Stimulated activated CD8-positive, alpha-beta memory T cell treated with anti-CD3 and anti-CD28 coated beads, Interleukin-7, amount 100 ng/mL, for 24 hours (primary cell): ENCODE data around the gene GDPD5.

Source experiments
- DNase-seq: peaks from one replicate; pipeline ENCODE4 v3.0.0-alpha.2; 2020; ENCODE audit warnings: low read depth

GDPD5 gene

DNA sequence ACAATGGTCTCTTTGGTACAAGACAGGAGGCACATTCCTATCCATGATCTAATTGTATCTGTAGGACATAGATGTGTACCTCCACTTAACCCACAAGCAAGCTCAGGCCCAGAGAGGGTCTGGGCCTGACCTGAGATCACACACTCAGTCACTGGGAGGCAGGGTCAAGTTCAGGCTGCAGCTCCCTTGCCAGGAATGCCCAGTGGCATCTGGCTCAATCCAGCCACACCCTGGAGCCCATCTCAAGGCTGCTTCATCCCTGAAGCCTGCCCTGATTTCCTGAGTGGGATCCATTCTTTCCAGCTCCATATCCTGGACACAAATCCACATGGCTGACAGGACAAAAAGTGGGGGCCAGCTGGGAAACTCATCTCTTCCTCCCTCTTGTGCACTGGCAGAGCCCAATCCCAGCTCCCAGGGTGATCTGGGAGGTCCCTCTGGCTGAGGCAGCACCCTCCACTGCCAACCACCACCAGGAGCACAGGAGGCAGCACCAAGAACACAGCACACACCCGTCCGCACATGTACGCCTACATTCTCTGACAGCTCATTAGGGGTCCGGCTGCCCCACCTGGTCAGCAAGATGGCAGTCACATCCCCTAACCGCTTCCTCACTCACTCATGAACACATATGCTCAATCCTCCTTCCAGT, 53.5 kb downstream of the GDPD5 start:
- no peak for DNase-seq

DNA sequence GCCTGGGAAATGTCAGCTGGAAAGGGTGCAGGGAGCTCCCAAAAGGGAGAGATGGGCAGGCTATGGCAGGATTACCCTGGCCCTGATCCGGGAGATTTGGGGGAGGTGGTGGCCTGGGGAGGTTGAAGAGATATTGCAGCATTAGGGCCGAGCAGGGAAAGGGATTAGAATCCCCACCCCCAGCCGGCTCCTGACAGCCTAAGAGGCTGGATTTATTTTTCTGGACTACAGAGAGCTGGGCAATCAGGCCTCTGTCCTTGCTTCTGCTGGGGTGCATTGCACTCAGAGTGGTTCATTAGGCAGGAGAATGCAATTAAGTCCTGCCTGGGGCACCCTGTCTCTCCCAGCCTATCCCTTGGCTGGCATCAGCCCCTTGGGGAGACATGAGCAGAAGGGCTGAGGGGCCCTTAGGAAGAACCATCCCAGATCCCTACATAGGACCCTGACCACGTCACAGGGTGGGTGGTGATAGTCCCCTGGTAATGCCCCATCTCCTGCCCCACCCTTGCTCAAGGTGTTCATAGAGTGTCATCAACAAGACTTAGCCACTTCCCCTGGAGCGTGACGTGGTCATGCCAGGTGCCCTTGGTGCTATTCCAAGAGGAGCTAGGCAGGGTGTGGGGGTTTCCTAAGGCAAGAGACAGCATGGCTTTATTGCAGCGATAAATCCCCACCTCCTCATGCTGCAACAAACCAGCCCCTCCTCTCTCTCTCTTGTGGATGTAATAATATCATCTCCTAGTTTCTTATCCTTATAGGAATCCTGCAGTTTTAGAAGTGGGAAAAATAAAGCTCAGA, 54.4 kb downstream of the GDPD5 start:
- DNase-seq: no peak

DNA sequence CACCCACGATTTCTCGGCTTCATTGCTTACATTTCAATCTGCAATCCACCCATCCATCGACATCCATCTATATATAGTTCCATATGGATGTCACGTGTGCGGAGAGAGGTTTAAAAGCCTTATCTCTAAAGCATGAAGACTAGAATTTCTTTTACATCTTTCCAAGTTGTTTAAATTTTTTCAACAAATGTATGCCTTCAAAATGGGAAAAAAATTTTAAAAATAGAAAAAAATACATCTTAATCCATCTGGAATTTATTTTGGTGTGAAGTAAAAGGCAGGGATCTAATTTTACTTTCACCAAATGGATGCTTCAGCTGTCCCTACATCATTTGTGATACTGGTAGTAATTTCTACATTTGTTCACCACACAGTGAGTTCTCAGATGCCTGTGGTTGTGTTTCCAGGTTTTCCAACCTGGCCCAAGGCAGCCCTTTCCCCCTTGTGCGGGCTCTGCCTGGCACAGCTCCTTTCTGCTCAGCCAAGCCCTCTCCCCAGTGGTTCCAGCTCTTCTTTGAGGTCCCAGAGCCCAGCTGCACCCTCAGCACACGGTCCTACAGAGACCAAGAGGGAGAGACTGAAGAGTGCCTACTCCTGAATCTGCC, 55.2 kb downstream of the GDPD5 start:
- no peak for DNase-seq

DNA sequence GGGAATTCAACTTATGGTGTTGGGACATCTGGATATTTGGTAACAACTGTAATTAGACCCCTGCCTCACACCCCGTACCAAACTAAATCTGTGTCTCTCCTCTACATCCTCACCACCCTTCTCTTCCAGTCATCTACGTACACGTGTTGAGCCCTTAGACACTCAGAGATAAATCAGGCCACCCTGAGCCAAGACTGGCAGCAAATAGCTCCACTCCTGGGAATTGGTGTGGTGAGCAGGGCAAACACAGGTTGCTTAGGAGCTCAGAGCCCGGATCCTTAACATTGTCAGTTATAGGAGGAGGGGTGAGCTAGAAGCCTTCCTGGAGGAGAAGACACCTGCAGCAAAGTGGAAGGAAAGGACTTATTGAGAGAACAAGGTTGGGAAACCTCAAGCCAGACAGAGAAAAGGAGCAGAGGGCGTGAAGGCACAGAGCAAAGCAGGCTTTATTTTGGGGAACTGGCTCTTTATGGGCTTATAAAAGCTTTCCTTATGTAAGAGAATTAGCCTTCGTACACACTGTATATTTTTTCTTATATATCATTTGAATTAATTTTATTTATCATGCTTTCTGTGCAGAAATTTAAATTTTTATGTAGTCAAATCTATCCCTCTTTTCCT, 55.8 kb downstream of the GDPD5 start:
- DNase-seq: no peak

DNA sequence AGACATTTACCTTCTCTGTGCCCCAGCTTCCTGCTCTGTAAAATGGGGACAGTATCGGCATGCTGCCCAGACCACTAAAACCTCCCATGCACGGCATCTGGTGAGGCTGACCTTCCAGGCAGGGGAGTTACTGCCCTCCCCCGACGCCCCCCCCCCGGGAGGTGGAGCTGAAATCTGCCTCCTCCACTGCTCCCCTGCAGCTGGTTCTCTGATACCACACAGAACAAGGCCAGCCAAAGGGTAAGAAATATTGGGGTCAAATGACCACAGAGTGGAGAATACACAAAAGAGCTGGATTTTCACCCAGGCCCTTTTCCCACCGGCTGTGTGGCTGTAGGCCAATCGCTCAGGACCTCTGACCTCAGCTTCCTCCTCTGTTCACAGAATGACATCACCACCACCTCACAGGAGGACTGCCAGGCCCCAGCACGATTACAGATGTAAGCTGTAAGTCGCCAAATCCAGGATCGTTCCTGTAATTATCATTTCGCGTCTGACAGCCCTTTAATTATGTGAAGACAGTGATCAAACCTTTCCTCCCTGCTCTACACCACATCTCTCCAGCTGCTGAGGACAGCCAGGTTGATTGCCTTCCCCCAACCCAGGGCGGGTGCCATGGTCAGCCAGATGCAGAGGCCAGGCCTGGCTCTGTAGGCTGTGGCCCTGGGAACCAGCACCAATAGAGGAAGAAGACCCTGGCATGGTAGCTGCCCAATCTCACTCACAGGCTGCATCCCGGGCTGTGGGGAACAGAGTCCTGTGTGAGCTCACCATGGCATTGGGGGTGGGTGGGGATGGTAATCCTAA, 57.0 kb downstream of the GDPD5 start:
- DNase-seq: no peak

DNA sequence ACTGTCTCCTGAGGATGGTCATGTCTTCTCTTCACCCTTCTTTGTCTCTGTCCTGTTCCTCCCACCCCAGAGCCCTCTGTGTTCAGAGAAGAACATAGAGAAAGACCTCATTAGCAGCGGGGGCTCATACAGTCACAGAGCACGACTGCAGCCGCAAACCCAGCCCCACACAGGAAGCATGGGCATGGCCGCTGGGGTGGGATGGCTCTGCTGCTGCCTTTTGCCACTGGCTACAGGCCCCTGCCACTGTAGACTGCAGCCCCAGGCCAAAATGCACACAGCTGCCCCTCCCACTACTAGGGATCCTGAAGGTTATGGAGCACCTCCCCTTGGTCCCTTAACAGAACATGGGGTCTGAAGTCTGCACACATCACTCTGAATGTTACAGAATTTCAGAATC, 57.9 kb downstream of the GDPD5 start:
- DNase-seq: no peak

DNA sequence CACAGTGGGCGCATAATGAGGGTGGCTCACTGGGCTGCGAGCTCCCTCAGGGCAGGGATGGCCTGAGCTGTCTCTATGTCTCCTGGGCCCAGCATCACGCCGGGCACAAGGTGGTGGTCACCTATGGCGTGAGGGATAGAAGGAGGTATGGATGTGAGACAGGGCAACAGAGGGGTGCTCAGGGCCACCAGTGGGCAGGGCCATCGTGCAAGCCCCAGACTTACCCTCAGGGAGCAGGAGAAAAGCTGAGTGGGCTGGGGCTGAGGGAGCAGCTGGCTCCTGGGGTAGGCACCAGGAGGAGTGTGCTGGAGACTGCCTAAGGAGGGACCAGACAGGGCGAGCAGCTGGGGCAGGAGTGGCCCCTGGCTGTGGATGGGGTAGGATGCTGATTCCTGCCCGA, 58.4 kb downstream of the GDPD5 start:
- no peak for DNase-seq

DNA sequence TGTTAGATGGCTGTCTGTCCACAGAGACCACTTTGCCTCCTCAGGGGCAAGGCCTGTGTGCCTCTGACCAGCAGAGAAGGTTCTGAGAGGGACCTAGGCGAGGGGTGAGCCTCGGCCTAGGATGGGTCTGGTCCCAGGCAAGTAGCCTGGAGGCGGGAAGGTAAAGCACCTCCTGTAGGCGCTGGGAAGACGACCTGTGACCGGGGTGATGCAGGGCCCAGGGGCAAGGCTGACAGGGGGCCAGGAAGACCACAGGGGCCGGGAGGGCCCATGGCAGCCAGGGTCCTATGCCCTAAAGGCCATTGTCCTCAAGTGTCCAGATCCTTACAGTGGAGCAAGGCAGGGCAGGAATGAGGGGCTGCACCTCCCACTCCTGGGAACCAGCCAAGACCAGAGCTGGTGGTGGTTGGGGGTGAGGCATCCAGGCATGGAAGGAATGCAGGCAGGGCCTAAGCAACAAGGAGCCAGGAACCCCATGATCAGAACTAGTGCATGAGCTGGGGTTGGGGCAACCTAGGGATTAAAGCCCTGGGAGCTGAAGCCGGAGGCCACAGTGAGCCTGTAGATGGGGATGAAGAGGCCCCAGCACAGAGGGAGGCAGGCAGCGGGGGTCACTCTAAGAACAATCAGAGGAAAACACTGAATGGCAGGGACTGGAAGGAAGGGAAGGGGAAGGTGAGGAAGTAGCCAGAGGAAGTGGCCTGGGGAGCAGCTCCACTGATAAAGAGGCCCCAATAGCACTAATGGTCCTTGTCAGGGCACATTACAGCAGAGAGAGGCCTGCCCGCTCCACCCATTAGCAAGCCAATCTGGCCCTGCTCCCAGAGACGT, 59.8 kb downstream of the GDPD5 start:
- DNase-seq: no peak

DNA sequence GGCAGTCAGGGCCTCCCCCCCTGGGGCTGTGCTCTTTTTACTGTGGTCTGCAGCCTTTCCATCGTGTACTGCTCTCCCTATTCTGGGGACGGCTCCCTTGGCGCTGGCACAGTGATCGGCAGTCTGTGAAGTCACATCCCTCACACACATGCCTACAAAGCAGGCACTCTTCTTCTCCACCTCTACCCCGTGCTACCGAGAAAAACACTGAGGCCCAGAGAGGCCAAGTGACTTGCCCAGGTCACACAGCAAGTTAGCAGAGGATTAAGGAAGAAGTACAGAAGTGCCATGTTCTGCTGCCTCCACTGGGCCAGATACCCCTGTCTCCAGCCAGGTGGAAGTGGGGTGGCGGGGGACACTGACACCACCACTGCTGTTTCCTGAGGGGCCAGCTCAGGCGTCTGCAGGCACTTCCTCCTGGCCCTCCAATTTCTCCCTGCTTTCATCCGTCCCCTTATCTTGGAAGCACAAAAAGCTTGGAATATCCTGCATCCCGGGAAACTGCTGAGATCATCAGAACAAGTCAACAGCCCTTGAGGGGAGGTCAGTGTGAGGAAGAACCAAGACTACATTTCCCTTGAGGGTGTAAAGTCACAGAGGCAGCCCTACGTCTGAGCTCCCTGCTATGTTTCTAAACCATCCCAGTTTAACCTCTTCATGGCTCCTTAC, 62.5 kb downstream of the GDPD5 start:
- DNase-seq: no peak

DNA sequence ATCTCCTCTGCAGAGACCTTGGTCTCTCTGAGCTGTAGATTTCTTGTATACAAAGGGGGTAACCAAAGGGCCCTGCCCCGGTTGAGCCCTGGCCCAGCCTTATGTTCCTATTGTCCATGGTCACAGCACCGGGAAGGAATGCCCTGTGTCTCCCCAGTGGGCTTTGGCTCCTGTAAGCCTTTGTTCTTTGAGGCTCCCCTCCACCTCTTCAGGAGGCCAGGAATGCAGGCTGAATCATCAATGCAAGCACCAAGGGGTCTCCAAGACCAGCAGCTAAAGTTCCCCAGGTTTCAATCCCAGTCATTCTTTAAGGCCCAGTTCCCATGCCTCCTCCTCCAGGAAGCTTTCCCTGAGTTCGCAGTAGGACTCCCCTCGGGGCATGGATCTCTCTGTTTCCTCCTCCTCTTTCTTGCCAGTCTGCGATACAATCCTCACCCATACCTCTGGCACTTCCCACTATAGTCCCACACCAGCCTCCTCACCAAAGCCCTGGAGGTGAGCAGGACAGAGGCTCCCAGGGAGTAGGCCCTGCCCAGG, 63.6 kb downstream of the GDPD5 start:
- no peak for DNase-seq

DNA sequence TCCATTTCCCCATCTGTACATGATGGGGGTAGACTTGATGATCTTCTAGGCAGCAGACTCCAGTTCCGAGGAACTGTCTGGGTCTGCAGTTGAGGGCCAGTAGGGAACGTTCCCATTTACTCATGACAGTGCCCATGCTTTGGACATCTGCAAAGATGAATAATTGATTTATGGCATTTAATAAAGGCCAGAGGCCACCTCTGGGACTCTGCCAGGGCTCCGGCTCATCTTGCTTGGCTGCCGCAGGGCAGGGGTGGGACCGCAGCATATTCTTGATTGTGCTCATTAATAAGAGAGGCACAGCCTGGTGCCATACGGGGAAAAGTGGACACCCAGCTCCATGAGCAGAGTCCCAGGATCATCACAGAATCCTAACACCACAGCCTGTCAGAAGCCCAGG, 64.6 kb downstream of the GDPD5 start:
- no peak for DNase-seq

DNA sequence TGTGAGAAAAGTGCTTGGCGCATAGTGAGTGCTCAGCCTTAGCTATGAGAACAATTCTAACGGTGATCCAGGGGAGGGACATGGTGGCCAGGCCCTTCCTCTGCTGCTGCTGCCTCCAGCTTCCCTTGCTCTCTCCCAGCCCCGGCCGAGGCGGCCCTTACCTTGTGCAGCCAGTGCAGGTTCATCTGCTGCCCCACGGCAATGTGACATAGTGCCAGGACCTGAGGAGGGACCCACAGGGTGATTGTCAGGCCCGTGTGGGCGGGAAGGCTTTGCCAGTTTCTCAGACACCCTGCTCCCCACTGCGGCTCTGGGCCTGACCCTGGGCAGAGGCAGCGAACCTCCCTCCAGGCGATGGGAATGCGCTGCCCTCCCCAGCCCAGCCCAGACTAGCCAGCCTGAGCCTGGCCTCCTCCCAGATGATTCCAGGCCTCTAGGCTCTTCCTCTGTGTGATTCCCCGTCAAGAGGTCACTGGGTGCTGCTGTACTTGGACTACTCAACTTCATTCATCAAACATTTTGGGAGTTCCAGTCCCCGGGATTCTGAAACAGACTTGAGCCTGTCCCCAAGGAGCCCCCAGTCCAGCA, 69.1 kb downstream of the GDPD5 start:
- DNase-seq: no peak

DNA sequence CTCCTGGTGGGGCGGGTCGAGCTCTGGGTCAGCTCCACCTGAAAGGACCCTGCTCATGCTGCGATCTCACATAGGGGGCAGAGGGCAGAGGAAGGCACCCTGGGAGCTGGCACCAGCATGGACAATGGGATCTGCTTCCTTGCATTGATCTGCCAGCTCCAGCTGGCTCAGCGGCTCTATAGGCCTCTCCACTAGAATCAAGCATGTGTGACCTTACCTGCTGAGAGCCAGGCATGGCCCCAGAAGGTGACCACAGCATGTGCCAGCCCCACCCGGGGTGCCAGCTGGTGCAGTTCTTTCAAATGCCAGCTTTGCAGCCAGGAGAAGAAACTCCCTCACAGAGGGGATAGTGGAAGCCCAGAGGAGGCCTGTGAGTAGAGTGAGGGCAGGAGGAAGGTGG, 70.8 kb downstream of the GDPD5 start:
- no peak for DNase-seq

DNA sequence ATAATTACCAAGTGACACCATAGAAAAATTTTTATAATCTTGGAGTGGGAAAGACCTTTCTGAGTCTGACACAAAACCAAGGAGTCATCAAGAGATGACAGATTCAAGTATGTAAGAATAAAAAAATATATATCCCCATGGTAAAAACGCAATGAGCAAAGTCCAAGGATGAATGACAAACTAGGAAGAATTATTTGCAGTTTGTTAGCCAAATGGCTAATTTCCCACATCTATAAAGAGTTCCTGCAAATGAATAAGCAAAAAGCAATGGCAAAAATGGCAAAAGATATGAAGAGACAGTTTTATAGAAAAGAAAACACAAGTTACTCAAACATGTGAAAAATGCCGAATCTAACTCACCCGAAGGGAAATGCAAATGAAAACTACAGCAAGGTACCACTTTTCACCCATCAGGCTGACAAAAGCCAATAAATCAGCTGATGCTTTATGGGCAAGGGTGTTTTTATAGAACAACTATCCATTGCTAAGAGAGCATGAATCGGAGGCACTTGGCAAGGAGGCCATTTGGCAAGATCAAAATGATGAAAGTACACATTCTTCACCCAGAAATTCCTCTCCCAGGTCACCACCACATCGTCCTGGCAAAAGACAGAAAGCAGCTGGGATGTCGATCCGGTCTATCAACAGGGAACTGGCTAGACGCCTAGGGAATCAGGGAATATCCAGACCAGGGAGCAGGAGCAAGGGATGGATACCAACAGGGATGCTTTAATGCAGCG, 71.7 kb downstream of the GDPD5 start:
- no peak for DNase-seq

DNA sequence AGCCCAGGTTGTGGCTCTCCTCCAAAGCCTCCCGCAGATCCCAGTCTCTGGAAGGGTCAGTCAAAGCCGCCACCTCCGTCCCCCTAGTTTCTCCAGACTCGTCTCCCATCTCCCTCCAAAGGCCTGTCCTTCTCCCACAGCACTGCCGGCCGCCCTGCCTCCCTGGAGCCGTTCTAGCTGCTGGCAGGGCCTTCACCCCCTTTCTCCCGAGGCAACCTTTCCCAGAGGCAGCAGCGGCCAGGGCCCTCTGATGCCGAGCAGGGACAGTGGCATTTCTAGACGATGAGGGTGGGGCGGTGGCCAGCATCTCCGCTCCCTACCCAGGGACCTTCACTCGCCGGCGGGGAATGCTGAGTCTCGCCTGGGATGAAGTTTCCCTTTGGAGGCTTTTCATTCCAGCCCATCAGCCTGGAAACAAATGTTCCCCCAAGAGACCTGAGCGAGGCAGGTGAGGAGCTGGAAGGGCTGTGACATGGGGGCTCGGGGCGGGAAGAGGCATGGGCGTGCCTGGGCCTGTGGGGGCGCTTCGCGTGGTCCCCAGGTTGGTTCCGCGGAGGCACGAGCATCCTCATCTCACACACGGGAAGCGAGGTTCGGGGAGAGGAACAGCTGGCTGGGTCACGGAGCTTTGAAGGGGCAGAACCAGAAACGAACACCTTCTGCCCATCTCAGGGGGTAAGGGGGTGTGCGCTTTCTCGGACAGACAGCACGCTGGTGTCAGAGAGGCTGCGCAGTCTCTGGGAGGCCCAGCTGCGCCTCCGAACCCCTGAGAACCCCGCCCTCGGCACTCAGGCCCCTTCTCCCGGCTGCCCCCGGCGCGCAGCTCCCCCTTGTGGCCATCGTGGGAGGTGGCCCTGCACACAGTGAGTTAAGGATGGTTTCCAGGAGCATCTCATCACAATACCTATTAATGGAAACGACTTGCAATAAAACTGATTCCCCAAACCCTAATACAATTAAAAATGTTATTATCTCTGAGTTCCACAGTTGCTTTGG, 74.6 kb downstream of the GDPD5 start:
- no peak for DNase-seq

DNA sequence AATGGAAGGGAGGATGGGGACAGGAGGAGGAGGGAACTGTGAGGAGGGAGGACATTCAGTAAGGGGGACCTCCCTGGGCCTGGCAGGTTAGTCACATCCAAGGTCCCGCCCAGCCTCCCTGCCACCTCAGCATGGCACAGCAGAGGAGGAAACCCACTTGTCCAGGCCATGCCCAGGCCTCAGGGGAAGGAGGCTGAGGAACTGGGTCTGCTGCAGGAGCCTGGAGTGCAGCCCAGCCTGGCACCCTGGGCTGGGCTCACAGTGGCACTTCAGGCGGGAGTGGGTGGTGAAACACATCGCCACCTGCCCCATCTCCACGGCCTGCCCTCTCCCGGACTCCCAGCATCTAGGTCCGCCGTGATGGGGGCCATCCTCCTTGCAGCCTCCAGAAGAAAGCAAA, 75.5 kb downstream of the GDPD5 start:
- no peak for DNase-seq

DNA sequence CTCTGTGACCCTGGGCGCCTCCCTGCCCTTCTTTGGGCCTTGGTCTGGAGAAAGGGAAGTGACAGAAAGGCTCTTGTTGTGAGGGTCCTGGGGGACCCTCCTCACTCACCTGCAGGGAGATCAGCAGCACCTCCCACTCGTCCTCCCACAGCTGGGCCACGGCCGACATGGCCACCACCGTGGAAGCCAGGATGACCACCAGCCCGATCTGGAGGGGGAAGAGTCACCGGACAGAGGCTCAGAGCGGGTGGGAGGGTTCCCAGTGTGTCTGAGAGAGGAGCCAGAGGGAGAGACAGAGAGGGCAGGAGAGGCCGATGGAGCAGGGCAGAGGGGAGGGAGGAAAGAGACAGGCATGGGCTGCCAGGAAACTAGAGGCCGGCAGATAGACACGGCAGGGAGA, 76.0 kb downstream of the GDPD5 start:
- DNase-seq: no peak

DNA sequence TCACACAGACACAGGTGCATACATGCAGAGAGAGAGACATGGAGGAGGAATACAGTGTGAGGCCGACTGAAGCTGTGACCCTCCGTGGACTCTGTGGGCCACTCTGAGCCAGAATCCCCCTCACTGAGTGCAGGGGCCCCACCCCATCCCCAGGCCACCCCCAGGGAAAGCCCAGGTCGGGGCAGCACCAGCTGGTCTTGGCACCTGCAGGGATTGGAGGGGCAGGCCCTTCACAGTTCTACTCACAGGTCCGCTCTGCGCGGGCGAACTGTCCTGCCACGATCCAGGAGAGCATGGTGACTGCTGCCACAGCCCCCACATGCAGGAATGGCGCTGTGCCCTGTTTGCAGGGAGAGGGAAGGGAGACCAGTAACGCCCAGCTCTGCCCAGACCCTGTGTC, 76.5 kb downstream of the GDPD5 start:
- no peak for DNase-seq
